ENCODE data around the gene DCTN1. TPM values are rescaled to one million over a fixed set of nuclear protein-coding genes. Genes with fewer than 3 reads are reported as not detected.

Gene DCTN1
- total RNA-seq, 4 donors from 2014 or later = 85.3 to 191 (median 121) TPM

DNA sequence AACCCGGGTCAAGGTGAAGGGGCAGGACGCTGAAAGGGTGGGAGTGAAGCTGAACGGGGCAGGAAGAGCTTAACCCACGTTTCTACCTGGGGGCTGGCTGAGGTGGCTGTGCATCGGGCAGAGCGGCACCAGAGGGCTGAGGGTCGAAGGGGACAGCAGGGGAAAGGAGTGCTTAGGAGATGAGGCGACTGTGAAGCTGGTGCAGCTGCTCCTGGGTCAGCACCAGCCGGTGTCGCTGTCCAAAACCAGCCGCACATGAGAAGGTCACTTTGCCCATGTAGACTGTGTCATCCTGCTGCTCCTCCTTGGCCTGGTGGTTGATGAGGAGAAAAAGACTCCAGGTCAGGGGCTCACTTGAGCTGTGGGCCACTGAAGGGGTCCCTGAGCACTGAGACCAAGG, 18.8 kb downstream of the DCTN1 start:
- no peak for DNase-seq
- no peaks in the 10 kb centered on the region for H3K9me3 ChIP-seq
- peaks cover 0 to 89% (median 0%) of the 10 kb centered on the region in 3 donors for H3K36me3 ChIP-seq

DNA sequence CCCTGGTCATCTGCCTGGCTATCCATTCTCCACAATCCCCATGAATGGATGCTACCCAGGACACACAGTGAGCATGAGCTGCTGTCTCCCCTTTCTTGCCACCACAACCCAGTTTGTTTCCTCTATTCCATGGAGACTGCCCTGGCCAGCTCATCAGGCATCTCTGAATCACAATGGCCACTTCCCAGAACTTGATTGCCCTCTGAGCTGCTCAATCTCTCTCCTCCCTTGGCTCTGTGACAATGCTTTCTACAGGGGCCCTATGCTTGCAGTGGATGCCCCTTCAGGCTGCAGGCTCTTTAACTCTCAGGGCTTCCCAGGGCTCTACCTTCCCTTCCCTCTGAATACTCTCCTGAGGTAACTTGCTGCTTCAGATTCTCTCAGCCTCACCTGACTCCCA, 22.5 kb downstream of the DCTN1 start:
- no peaks in the 10 kb centered on the region for H3K4me1 ChIP-seq
- H3K27me3 ChIP-seq = no peaks in the 10 kb centered on the region
- H3K27ac ChIP-seq = no peak overlapping the region
- no peaks in the 10 kb centered on the region for H3K9me3 ChIP-seq
- DNase-seq = no peak
- H3K4me3 ChIP-seq = no peak overlapping the region
- TF ChIP-seq, protein P1, sequence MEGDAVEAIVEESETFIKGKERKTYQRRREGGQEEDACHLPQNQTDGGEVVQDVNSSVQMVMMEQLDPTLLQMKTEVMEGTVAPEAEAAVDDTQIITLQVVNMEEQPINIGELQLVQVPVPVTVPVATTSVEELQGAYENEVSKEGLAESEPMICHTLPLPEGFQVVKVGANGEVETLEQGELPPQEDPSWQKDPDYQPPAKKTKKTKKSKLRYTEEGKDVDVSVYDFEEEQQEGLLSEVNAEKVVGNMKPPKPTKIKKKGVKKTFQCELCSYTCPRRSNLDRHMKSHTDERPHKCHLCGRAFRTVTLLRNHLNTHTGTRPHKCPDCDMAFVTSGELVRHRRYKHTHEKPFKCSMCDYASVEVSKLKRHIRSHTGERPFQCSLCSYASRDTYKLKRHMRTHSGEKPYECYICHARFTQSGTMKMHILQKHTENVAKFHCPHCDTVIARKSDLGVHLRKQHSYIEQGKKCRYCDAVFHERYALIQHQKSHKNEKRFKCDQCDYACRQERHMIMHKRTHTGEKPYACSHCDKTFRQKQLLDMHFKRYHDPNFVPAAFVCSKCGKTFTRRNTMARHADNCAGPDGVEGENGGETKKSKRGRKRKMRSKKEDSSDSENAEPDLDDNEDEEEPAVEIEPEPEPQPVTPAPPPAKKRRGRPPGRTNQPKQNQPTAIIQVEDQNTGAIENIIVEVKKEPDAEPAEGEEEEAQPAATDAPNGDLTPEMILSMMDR (IDR thresholded peaks at IDR 0.05) = no peak
- no peak for TF ChIP-seq POLR2A (IDR thresholded peaks at IDR 0.05)
- peaks cover 0 to 52% (median 0%) of the 10 kb centered on the region in 3 donors for H3K36me3 ChIP-seq

More for the DNA sequence above, 18.8 kb downstream of the DCTN1 start:
- no peak overlapping the region for H3K4me3 ChIP-seq
- no peak overlapping the region for H3K27ac ChIP-seq
- TF ChIP-seq, protein P1 (IDR thresholded peaks at IDR 0.05) = no peak
- no peak for TF ChIP-seq POLR2A (IDR thresholded peaks at IDR 0.05)
- no peaks in the 10 kb centered on the region for H3K4me1 ChIP-seq
- no peaks in the 10 kb centered on the region for H3K27me3 ChIP-seq

DNA sequence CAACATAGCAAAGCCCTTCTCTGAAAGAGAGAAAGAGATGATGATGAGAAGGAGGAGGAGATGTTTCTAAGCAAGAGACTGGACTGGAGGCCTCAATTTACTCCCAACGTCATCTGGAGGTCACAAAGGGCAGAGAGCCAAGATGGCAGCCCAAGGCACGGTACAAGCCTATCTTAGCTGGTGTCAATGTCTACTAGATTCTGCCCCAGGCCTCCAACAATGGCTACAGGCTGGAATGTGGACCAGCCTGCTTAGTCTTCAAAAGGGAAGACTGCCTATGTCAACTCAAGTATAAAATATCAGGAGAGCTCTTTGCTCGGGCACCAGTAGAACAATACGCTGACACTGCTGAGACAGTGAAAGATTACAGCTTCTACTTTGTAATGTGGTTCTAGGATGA, 30.2 kb downstream of the DCTN1 start:
- Histone ChIP-seq H3K27me3 (no peaks in the 10 kb centered on the region), H3K9me3 (no peaks in the 10 kb centered on the region), H3K36me3 (no peaks in the 10 kb centered on the region), H3K4me1 (no peaks in the 10 kb centered on the region), H3K4me3 (no peak overlapping the region), H3K27ac (no peak overlapping the region)
- no peak for DNase-seq
- TF ChIP-seq, protein P1 (IDR thresholded peaks at IDR 0.05) = no peak
- TF ChIP-seq POLR2A (IDR thresholded peaks at IDR 0.05) = no peak

DNA sequence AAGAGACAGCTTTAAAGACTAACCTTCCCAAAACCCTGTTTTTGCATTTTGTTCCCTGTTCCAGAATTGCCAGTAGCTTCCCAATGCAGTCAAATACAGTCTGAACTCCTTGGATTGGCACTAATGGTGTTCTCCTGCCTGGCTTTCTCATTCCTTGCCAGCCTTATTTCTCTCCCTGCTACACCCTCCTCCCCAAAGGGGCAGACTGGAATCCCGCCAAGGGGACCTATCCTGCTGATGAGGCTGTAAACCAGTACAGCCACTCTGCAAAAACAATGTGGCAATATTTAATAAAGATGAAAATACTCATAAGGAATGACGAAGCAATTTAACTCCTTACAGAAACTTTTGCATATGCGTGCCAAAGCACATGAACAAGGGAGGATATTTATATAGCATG, 32.4 kb downstream of the DCTN1 start:
- H3K4me3 ChIP-seq = no peak overlapping the region
- H3K9me3 ChIP-seq = no peaks in the 10 kb centered on the region
- no peak for DNase-seq
- no peaks in the 10 kb centered on the region for H3K27me3 ChIP-seq
- H3K36me3 ChIP-seq = no peaks in the 10 kb centered on the region
- no peaks in the 10 kb centered on the region for H3K4me1 ChIP-seq
- no peak overlapping the region for H3K27ac ChIP-seq
- TF ChIP-seq POLR2A (IDR thresholded peaks at IDR 0.05) = no peak
- TF ChIP-seq, protein P1 (IDR thresholded peaks at IDR 0.05) = no peak

DNA sequence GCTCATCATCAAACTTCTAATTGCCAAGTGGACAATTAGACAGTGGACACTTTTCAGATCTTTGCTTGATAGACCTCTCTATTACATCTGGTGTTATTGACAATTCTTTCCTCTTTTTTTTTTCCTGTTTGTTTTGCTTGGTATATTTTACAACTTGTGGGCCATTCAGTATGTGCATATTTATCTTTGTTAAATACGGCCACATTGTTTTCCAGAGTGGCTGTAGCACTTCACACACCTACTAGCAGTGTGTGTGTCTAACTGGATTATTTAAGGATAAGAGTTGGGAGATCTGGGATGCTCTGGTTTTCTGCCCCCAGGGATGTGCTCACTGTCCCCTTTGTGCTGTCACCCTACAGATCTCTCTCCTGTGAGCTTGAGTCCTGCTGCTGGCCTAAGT, 32.8 kb downstream of the DCTN1 start:
- no peak for DNase-seq
- Histone ChIP-seq H3K36me3 (no peaks in the 10 kb centered on the region), H3K4me1 (no peaks in the 10 kb centered on the region), H3K4me3 (no peak overlapping the region), H3K9me3 (no peaks in the 10 kb centered on the region), H3K27me3 (no peaks in the 10 kb centered on the region), H3K27ac (no peak overlapping the region)
- TF ChIP-seq POLR2A (IDR thresholded peaks at IDR 0.05) = no peak
- TF ChIP-seq, protein P1 (IDR thresholded peaks at IDR 0.05) = no peak

All from Peyer's patch (tissue), 4 donors.